Neural progenitor cell (in vitro differentiated cells): Measurements from ENCODE around the gene WDR35. TPM values are rescaled to one million over a fixed set of nuclear protein-coding genes. Genes with fewer than 3 reads are reported as not detected.

Experiments
- DNase-seq: peaks from one replicate; pipeline ENCODE4 v3.0.0-alpha.2; 2016; ENCODE audit warnings: low spot score
- H2AFZ ChIP-seq: fragments of 200-600 bp; sonication (generic); replicated peaks from 2 replicates; pipeline ENCODE4 v1.6.1; 2016; ENCODE audit warnings: antibody characterized with exemption
- H3F3A ChIP-seq: fragments of 200-600 bp; sonication (generic); 2 replicates; pipeline ENCODE4 v1.6.1; 2016; ENCODE audit warnings: antibody characterized with exemption, low read depth
- H3K27ac ChIP-seq: fragments of 200-600 bp; sonication (generic); 2 replicates; pipeline ENCODE4 v1.5.1; 2016; ENCODE audit warnings: mild to moderate bottlenecking
- H3K27me3 ChIP-seq: fragments of 200-600 bp; sonication (generic); 2 replicates; pipeline ENCODE4 v1.6.1; 2016; ENCODE audit warnings: mild to moderate bottlenecking, moderate library complexity
- H3K36me3 ChIP-seq: fragments of 200-600 bp; sonication (generic); 2 replicates; pipeline ENCODE4 v1.5.1; 2016
- H3K4me1 ChIP-seq: fragments of 200-600 bp; sonication (generic); 2 replicates; pipeline ENCODE4 v1.6.1; 2016; ENCODE audit warnings: mixed run types
- H3K4me2 ChIP-seq: fragments of 200-600 bp; sonication (generic); 2 replicates; pipeline ENCODE4 v1.6.1; 2016
- H3K4me3 ChIP-seq: fragments of 200-600 bp; sonication (generic); 2 replicates; pipeline ENCODE4 v1.5.1; 2016
- H3K79me2 ChIP-seq: fragments of 200-600 bp; sonication (generic); 2 replicates; pipeline ENCODE4 v1.6.1; 2016; ENCODE audit warnings: low read depth
- H3K9ac ChIP-seq: fragments of 200-600 bp; sonication (generic); 2 replicates; pipeline ENCODE4 v1.6.1; 2016
- H3K9me3 ChIP-seq: fragments of 200-600 bp; sonication (generic); 2 replicates; pipeline ENCODE4 v1.5.1; 2016; ENCODE audit warnings: low read depth
- H4K20me1 ChIP-seq: fragments of 200-600 bp; sonication (generic); 2 replicates; pipeline ENCODE4 v1.6.1; 2016; ENCODE audit warnings: low read depth
- H3K27ac Mint-ChIP-seq: 3 replicates; pipeline ENCODE4 v1.8.0; 2021; ENCODE audit warnings: mixed read lengths
- H3K27me3 Mint-ChIP-seq: 2 replicates; pipeline ENCODE4 v1.8.0; 2022; ENCODE audit warnings: low read depth, mild to moderate bottlenecking, inconsistent platforms, moderate library complexity, mixed read lengths; ENCODE audit not compliant: insufficient read depth
- H3K36me3 Mint-ChIP-seq: 3 replicates; pipeline ENCODE4 v1.8.0; 2021; ENCODE audit warnings: mixed read lengths
- H3K4me1 Mint-ChIP-seq: 3 replicates; pipeline ENCODE4 v1.8.0; 2021; ENCODE audit warnings: mixed read lengths
- H3K4me3 Mint-ChIP-seq: 3 replicates; pipeline ENCODE4 v1.8.0; 2021; ENCODE audit warnings: mild to moderate bottlenecking, moderate library complexity, mixed read lengths
- H3K9me3 Mint-ChIP-seq: 3 replicates; pipeline ENCODE4 v1.8.0; 2020; ENCODE audit warnings: mixed read lengths
- EZH2 ChIP-seq: fragments of 200-600 bp; sonication (generic); IDR thresholded peaks from 2 replicates; pipeline ENCODE4 v1.6.1; 2017; ENCODE audit warnings: antibody characterized with exemption, mild to moderate bottlenecking, moderate library complexity
- EZH2phosphoT487 ChIP-seq: fragments of 200-600 bp; sonication (generic); IDR thresholded peaks from 2 replicates; pipeline ENCODE4 v1.6.1; 2017; ENCODE audit warnings: antibody characterized with exemption
- total RNA-seq: library from RNA; depleted of rRNA; stranded (reverse); fragments of >200 nt; gene quantifications from 2 replicates; pipeline ENCODE4 v1.2.3, GENCODE V29; 2015; ENCODE audit warnings: low replicate concordance
- TF ChIP-seq, protein P1 (sequence below): fragments of 200-600 bp; sonication (generic); IDR thresholded peaks from 2 replicates; pipeline ENCODE4 v1.5.1; 2017; ENCODE audit warnings: antibody characterized with exemption, mild to moderate bottlenecking

The WDR35 gene
- total RNA-seq, 1 donor from 2014 or later, result 31.6 TPM

DNA sequence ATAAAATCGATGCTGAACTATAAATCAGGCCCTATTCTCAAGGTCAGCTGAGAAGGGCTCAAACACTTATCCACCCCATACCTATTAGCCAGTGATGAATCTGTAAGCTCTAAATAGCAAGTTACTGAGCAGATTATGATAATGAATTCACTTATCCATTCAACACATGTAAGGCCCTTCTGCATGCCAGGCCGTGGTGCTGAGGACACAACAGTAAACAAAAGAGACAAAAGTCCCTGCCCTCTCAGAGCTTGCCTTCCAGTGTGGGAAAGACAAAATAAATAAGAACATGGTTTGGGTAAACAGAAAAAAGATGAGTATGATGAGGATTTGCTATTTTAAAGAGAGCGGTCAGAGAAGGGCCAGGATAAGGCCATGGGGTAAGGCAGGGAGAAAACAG, 99.8 kb downstream of the WDR35 start:
- H2AFZ ChIP-seq, result no peak overlapping the region
- H3K27me3 Mint-ChIP-seq, result no peaks in the 10 kb centered on the region
- no peaks in the 10 kb centered on the region for H3F3A ChIP-seq
- H3K79me2 ChIP-seq, result peaks cover 17% of the 10 kb centered on the region
- H3K27ac Mint-ChIP-seq, result no peak overlapping the region
- peak; percentile 28 for DNase-seq
- H3K36me3 ChIP-seq, result no peaks in the 10 kb centered on the region
- H3K36me3 Mint-ChIP-seq, result no peaks in the 10 kb centered on the region
- no peaks in the 10 kb centered on the region for H3K27me3 ChIP-seq
- no peak overlapping the region for H3K4me3 Mint-ChIP-seq
- no peak overlapping the region for H3K9ac ChIP-seq
- H3K9me3 Mint-ChIP-seq, result no peaks in the 10 kb centered on the region
- no peak overlapping the region for H3K4me3 ChIP-seq
- no peaks in the 10 kb centered on the region for H3K9me3 ChIP-seq
- no peak overlapping the region for H3K27ac ChIP-seq
- H4K20me1 ChIP-seq, result peaks cover 10% of the 10 kb centered on the region
- H3K4me1 Mint-ChIP-seq, result peaks cover 9% of the 10 kb centered on the region
- no peak overlapping the region for H3K4me2 ChIP-seq
- no peaks in the 10 kb centered on the region for H3K4me1 ChIP-seq
- TF ChIP-seq, protein P1, sequence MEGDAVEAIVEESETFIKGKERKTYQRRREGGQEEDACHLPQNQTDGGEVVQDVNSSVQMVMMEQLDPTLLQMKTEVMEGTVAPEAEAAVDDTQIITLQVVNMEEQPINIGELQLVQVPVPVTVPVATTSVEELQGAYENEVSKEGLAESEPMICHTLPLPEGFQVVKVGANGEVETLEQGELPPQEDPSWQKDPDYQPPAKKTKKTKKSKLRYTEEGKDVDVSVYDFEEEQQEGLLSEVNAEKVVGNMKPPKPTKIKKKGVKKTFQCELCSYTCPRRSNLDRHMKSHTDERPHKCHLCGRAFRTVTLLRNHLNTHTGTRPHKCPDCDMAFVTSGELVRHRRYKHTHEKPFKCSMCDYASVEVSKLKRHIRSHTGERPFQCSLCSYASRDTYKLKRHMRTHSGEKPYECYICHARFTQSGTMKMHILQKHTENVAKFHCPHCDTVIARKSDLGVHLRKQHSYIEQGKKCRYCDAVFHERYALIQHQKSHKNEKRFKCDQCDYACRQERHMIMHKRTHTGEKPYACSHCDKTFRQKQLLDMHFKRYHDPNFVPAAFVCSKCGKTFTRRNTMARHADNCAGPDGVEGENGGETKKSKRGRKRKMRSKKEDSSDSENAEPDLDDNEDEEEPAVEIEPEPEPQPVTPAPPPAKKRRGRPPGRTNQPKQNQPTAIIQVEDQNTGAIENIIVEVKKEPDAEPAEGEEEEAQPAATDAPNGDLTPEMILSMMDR, result no peak
- TF ChIP-seq EZH2phosphoT487 (no peak), EZH2 (no peak)

DNA sequence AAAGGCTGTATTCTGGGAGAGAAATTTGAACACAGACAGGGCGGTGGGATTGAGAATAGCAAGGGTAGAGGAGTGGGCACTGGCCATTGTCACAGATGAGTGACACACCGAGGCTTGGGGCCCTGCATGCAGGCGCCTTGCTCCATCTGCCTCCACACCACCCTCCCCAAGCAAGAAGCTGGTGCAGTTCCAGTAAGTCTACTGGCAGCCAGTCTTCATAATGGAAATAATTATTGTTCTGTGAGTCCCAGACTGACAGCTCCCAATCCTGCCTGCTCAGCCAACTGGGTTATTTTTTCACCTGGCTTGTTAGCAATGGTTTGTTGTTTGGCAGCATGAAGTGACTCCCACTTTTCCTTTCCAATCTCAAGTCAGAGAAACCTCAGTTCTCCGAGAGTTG, 101.1 kb downstream of the WDR35 start:
- H3F3A ChIP-seq, result no peaks in the 10 kb centered on the region
- peaks cover 4% of the 10 kb centered on the region for H3K79me2 ChIP-seq
- H4K20me1 ChIP-seq, result peaks cover 3% of the 10 kb centered on the region
- Mint-ChIP-seq H3K27me3 (peaks cover 3% of the 10 kb centered on the region), H3K27ac (no peak overlapping the region), H3K4me1 (peaks cover 9% of the 10 kb centered on the region), H3K36me3 (no peaks in the 10 kb centered on the region), H3K4me3 (no peak overlapping the region), H3K9me3 (no peaks in the 10 kb centered on the region)
- no peak overlapping the region for H3K4me2 ChIP-seq
- H3K27me3 ChIP-seq, result no peaks in the 10 kb centered on the region
- H3K9ac ChIP-seq, result no peak overlapping the region
- no peak overlapping the region for H3K4me3 ChIP-seq
- no peaks in the 10 kb centered on the region for H3K9me3 ChIP-seq
- H3K4me1 ChIP-seq, result no peaks in the 10 kb centered on the region
- DNase-seq, result no peak
- H3K27ac ChIP-seq, result no peak overlapping the region
- H3K36me3 ChIP-seq, result no peaks in the 10 kb centered on the region
- TF ChIP-seq EZH2phosphoT487 (no peak), EZH2 (no peak)
- TF ChIP-seq, protein P1, result no peak
- H2AFZ ChIP-seq, result no peak overlapping the region

DNA sequence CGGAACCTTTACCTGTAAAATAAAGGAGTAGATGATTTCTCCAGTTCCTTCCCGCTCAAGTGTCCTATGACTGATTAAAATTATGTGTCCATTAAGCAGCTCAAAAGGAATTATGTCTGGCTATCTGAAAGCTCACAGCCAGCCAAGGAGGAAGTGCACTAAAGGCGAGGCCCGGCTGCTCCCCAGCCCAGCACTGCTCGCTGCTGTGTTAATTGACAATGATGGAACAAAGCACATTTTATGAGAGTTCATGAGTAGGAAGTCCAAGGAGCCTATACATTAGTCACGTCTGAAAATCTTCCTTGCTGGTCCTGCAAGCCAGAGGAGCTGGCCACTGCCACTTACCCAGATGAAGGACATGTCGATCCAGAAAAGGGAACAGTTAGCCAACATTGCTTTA, 102.4 kb downstream of the WDR35 start:
- H4K20me1 ChIP-seq, result peaks cover 3% of the 10 kb centered on the region
- no peak for DNase-seq
- H3K4me3 Mint-ChIP-seq, result no peak overlapping the region
- no peak overlapping the region for H3K9ac ChIP-seq
- H3K4me2 ChIP-seq, result no peak overlapping the region
- H2AFZ ChIP-seq, result no peak overlapping the region
- H3K36me3 ChIP-seq, result no peaks in the 10 kb centered on the region
- H3K27me3 ChIP-seq, result no peaks in the 10 kb centered on the region
- no peak overlapping the region for H3K27ac Mint-ChIP-seq
- no peaks in the 10 kb centered on the region for H3K4me1 ChIP-seq
- H3F3A ChIP-seq, result no peaks in the 10 kb centered on the region
- H3K36me3 Mint-ChIP-seq, result no peaks in the 10 kb centered on the region
- H3K9me3 Mint-ChIP-seq, result no peaks in the 10 kb centered on the region
- H3K27me3 Mint-ChIP-seq, result peaks cover 6% of the 10 kb centered on the region
- no peaks in the 10 kb centered on the region for H3K9me3 ChIP-seq
- H3K27ac ChIP-seq, result no peak overlapping the region
- no peaks in the 10 kb centered on the region for H3K79me2 ChIP-seq
- TF ChIP-seq, protein P1, result no peak
- TF ChIP-seq EZH2 (no peak), EZH2phosphoT487 (no peak)
- H3K4me1 Mint-ChIP-seq, result peaks cover 12% of the 10 kb centered on the region
- no peak overlapping the region for H3K4me3 ChIP-seq
